HG03354 (cell line): ENCODE measurements around the gene PLA2G12B.
"Not testable (repeated sequence)": the region's sequence is repeated elsewhere in the genome, so short reads cannot be mapped to it uniquely, and the experiment has no call there.

ENCODE experiments used
- ATAC-seq: cut with Tn5 transposase; IDR thresholded peaks from one replicate; pipeline ENCODE4 v1.9.1; 2021; ENCODE audit warnings: mild to moderate bottlenecking; ENCODE audit not compliant: unreplicated experiment, poor library complexity, severe bottlenecking

The PLA2G12B gene

DNA sequence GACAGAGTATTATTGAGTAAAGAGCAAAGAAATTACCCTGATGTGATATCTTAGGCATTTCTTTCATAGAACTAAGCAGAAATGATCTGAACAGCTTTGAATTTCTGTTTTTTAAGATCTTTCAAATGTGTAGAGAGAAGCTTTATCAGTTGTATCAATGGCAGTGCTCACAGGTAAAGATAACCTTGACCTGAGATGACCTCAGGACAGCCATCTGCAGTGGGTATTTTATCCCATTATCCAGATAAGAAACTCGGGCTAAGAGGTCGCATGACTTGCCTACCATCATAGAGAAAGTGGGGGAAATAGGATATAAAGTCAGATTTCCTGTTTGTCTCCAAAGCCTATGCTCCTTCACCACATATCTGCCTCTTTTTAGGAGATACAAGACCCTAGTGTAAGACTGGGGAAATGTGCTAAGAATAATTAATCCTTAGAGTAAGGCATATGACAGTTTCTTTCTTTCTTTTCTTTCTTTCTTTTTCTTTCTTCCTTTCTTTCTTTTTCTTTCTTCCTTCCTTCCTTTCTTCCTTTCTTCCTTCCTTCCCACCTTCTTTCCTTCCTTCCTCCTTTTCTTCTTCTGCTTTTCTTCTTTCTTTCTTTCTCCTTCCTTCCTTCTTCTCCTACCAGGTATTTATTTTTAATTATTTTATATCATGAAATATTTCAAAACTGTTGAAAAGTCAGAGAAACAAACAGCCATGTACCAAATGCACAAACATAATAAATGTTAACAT lies 10.9 kb downstream of the PLA2G12B start:
- ATAC-seq: no peak

GRCh38 chr10:72935361-72935760 lies 19.2 kb downstream of the PLA2G12B start:
- no peak for ATAC-seq

DNA sequence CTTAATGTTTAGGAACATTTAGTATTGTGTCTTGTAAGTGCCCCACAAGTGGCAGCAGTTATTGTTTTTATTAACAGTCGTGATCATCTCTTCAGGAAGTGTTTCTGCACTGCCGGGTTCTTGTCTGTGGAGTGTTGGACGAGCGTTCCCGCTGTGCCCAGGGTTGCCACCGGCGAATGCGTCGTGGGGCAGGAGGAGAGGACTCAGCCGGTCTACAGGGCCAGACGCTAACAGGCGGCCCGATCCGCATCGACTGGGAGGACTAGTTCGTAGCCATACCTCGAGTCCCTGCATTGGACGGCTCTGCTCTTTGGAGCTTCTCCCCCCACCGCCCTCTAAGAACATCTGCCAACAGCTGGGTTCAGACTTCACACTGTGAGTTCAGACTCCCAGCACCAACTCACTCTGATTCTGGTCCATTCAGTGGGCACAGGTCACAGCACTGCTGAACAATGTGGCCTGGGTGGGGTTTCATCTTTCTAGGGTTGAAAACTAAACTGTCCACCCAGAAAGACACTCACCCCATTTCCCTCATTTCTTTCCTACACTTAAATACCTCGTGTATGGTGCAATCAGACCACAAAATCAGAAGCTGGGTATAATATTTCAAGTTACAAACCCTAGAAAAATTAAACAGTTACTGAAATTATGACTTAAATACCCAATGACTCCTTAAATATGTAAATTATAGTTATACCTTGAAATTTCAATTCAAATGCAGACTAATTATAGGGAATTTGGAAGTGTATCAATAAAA lies 22.2 kb downstream of the PLA2G12B start:
- ATAC-seq: no peak

GRCh38 chr10:72930276-72930675 lies 24.3 kb downstream of the PLA2G12B start:
- no peak for ATAC-seq

DNA sequence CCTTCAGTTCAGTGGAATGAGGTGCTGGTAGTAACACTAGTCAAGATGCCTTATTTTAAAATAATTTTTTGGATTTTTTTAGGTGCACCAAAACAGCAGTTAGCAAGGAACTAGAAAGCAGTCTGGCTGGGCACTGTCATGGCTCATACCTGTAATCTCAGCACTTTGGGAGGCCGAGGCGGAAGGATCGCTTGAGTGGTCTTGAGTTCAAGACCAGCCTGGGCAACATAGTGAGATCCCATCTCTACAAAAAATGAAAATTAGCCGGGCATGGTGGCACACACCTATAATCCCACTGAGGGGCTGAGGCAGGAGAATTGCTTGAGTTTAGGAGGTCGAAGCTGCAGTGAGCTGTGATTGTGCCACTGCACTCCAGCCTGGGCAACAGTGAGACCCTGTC lies 25.8 kb downstream of the PLA2G12B start:
- ATAC-seq: no peak

DNA sequence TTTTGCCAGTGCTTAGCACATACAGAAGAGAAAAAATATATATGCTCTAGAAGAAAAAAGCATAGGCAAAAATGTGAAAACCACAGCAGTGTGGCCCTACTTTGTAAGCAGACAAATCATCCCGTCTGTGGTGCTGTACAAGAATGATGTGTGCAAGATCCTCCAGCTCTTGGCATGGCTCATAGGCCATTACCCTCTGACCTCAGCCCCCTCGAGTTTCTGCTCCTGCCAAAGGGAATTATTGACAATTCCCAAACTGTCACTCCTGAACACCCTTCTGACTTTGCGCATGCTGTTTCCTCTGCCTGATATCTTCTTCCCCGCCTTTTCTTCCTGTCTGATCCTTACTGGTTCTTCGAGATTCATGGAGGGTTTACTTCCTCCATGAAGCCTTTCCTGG lies 27.1 kb downstream of the PLA2G12B start:
- no peak for ATAC-seq

- no peak for ATAC-seq
These were observed 28.6 kb downstream of the PLA2G12B start for GRCh38 chr10:72925951-72926465.

- no peak for ATAC-seq
These were observed 30.3 kb downstream of the PLA2G12B start for GRCh38 chr10:72924351-72924750.

- not testable (repeated sequence) for ATAC-seq
These were observed 33.4 kb downstream of the PLA2G12B start for GRCh38 chr10:72921147-72921683.

DNA sequence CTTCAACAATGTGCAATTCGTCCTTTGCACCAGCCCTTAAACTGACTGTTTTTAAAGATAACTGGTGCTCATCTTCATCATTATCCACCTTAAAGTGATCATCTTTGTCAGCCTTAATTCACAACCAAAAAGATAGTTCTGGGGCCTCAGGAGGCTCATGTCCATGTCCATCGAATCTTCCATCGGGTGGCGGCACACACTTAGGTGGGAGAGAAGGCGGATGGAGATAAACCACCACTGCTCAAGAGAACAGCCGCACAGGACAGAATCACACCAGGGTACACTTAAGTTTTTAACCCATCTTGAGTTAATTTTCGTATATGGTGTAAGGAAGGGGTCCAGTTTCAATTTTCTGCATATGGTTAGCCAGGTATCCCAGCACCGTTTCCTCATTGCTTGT lies 36.3 kb downstream of the PLA2G12B start:
- ATAC-seq: no peak

- not testable (repeated sequence) for ATAC-seq
These were observed 36.7 kb downstream of the PLA2G12B start for GRCh38 chr10:72917803-72918332.

DNA sequence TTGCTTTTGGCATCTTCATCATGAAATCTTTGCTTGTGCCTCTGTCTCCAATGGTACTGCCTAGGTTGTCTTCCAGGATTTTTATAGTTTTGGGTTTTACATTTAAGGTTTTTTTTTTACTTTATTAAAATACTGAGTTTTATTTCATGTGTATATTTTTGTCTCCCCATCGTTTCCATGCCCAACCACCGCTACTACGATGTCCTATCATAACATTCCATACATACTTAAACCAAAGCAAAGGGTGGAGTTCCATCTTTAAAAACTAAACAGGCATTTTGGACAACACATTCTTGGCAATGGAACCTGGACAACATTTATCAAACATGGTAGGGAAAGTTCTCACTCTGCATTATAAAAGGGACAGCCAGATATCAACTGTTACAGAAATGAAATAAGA lies 37.4 kb downstream of the PLA2G12B start:
- not testable (repeated sequence) for ATAC-seq

- ATAC-seq: no peak
These were observed 41.3 kb downstream of the PLA2G12B start for GRCh38 chr10:72913287-72913686.

- ATAC-seq: no peak
These were observed 41.9 kb downstream of the PLA2G12B start for GRCh38 chr10:72912736-72913135.

DNA sequence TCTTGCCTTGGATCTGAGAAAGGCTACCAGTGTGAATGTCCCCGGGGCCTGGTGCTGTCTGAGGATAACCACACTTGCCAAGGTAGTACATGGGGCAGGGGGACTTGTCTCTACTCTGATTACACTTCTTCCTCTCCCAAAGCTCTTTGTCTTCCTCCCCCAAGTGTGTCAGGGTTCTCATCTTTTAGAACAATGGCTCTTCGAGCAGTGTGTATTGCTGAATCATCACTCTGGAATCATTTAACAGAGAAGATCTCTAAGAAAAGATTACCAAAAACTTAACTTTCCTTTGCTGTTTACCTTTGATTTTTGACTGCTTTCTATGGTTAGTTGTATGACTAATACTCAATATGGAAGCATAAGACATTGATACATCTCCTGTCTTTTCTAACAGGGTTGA lies 42.8 kb downstream of the PLA2G12B start:
- no peak for ATAC-seq

- no peak for ATAC-seq
These were observed 43.9 kb downstream of the PLA2G12B start for GRCh38 chr10:72910705-72911104.

GRCh38 chr10:72906446-72906845 lies 48.2 kb downstream of the PLA2G12B start:
- ATAC-seq: no peak

- no peak for ATAC-seq
These were observed 49.8 kb downstream of the PLA2G12B start for GRCh38 chr10:72904806-72905205.

DNA sequence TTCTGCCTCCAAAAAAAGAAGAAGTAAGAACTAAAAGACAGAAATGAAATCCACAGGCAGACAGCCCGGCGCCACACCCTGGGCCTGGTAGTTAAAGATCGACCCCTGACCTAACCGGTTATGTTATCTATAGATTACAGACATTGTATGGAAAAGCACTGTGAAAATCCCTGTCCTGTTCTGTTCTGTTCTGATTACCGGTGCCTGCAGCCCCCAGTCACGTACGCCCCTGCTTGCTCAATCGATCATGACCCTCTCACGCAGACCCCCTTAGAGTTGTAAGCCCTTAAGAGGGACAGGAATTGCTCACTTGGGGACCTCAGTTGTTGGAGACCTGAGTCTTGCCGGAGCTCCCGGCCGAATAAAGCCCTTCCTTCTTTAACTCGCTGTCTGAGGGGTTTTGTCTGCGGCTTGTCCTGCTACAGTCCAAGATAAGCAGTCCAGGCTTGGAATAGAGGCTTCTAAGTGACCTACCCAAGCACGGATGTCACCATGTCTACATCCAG lies 50.6 kb downstream of the PLA2G12B start:
- not testable (repeated sequence) for ATAC-seq

DNA sequence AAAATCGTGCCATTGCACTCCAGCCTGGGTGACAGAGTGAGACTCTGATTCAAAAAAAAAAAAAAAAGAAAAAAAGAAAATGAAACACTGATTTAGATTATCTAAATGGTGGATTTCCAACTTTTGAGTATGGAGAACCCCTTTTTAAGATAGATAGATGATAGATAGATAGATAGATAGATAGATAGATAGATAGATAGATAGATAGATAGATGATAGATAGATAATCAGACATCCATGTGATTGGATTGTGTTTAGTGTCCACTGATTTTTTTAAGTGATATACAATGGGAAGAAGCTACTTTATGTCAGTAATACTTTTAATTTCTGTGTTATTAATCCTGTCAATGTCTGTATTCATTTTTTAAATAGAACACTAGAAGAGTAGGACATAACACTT lies 55.1 kb downstream of the PLA2G12B start:
- ATAC-seq: no peak
